K562 (cell line): ENCODE measurements around the gene ITGAE. TPM values are rescaled to one million over a fixed set of nuclear protein-coding genes. Genes with fewer than 3 reads are reported as not detected.

ENCODE experiments used
- DDX20 ChIP-seq: fragments of 450-650 bp; IDR thresholded peaks from 2 replicates; pipeline ENCODE4 v1.6.1; 2016; ENCODE audit warnings: missing genetic modification characterization, low read depth, mild to moderate bottlenecking, missing compliant biosample characterization, moderate library complexity
- ELF4 ChIP-seq: fragments of 450-650 bp; formaldehyde crosslinking; IDR thresholded peaks from 2 replicates; pipeline ENCODE4 v1.4.0; 2022; ENCODE audit warnings: missing genetic modification characterization
- EP300 ChIP-seq: IDR thresholded peaks from 2 replicates; pipeline ENCODE4 v1.6.1; 2012; ENCODE audit warnings: low read length, improper control_type of control experiment
- FIP1L1 ChIP-seq: fragments of 200-400 bp; formaldehyde crosslinking; IDR thresholded peaks from 2 replicates; pipeline ENCODE4 v1.6.1; 2018; ENCODE audit warnings: mild to moderate bottlenecking, low read depth, low read length; ENCODE audit not compliant: poor library complexity, severe bottlenecking
- HNRNPL ChIP-seq: fragments of 200-400 bp; formaldehyde crosslinking; IDR thresholded peaks from 2 replicates; pipeline ENCODE4 v1.6.1; 2017; ENCODE audit warnings: low read depth, mild to moderate bottlenecking, low read length
- IFI16 ChIP-seq: fragments of 250-450 bp; sonication (Bioruptor Pico); IDR thresholded peaks from 2 replicates; pipeline ENCODE4 v2.1.2; 2022; ENCODE audit warnings: mild to moderate bottlenecking, inconsistent platforms
- L3MBTL2 ChIP-seq: fragments of 450-650 bp; IDR thresholded peaks from 2 replicates; pipeline ENCODE4 v1.6.1; 2016; ENCODE audit warnings: mild to moderate bottlenecking, moderate library complexity
- MEIS2 ChIP-seq: fragments of 450-650 bp; IDR thresholded peaks from 2 replicates; pipeline ENCODE4 v1.6.1; 2014; ENCODE audit warnings: mild to moderate bottlenecking; ENCODE audit not compliant: partially characterized antibody
- MTA3 ChIP-seq: fragments of 450-650 bp; formaldehyde crosslinking; IDR thresholded peaks from 2 replicates; pipeline ENCODE4 v1.6.1; 2017; ENCODE audit warnings: mild to moderate bottlenecking, borderline replicate concordance
- MYC ChIP-seq, 2 experiments: fragments of 250-450 bp in 1 of 2; sonication (Bioruptor Pico) in 1 of 2; IDR thresholded peaks; 2 replicates each; pipeline versions ENCODE4 v1.5.1 to v1.6.1; 2012 to 2021; ENCODE audit warnings: low read depth in 2 of 2, borderline replicate concordance in 1 of 2, improper control_type of control experiment in 1 of 2, low read length in 1 of 2, mild to moderate bottlenecking in 1 of 2, moderate library complexity in 1 of 2
- SNIP1 ChIP-seq: fragments of 450-650 bp; IDR thresholded peaks from 2 replicates; pipeline ENCODE4 v1.7.1; 2017; ENCODE audit warnings: low read depth, mild to moderate bottlenecking
- SP1 ChIP-seq: sonication (generic); formaldehyde crosslinking; IDR thresholded peaks from 2 replicates; pipeline ENCODE4 v1.8.1; 2022; ENCODE audit warnings: mild to moderate bottlenecking, missing genetic modification reagents
- ZFX ChIP-seq: sonication (generic); formaldehyde crosslinking; IDR thresholded peaks from 2 replicates; pipeline ENCODE4 v1.8.0; 2022; ENCODE audit warnings: mild to moderate bottlenecking, missing genetic modification reagents, moderate library complexity
- ZKSCAN1 ChIP-seq: fragments of 150-350 bp; IDR thresholded peaks from 2 replicates; pipeline ENCODE4 v1.6.1; 2016; ENCODE audit warnings: low read depth, low read length
- ZNF239 ChIP-seq: fragments of 250-450 bp; sonication (Bioruptor Pico); IDR thresholded peaks from 2 replicates; pipeline ENCODE4 v1.4.0; 2020; ENCODE audit warnings: mild to moderate bottlenecking
- ZNF408 ChIP-seq: fragments of 250-450 bp; sonication (Bioruptor Pico); IDR thresholded peaks from 2 replicates; pipeline ENCODE4 v1.4.0; 2020; ENCODE audit warnings: low read depth, mild to moderate bottlenecking, moderate library complexity
- polyA plus RNA-seq, 8 experiments: library from polyadenylated mRNA; depleted of rRNA in 4 of 8; stranded (reverse) in 5 of 8; unstranded in 3 of 8; fragments of >200 nt; fragmentation: Nextera tagmentation in 2 of 8; fragmentation: Illumina TruSeq in 1 of 8; extraction: Ambion mirVana in 2 of 8; extraction: Trizol in 1 of 8; gene quantifications; 2 replicates each; pipeline versions ENCODE4 v1.2.1 to v1.2.3, GENCODE V29; 2011 to 2014; ENCODE audit warnings: inconsistent platforms in 1 of 8, missing spikeins in 1 of 8
- total RNA-seq, 7 experiments: library from RNA; depleted of rRNA in 6 of 7; stranded (reverse); fragments of >200 nt in 6 of 7; fragmentation: Illumina TruSeq in 2 of 7; extraction: Trizol in 2 of 7; gene quantifications; 2 replicates each; pipeline versions ENCODE4 v1.2.1 to v1.2.3, GENCODE V29; 2011 to 2021; ENCODE audit warnings: low replicate concordance in 1 of 7
- TF ChIP-seq, protein P1 (sequence below): fragments of 450-650 bp; formaldehyde crosslinking; IDR thresholded peaks from 2 replicates; pipeline ENCODE4 v1.4.0; 2022; ENCODE audit warnings: mild to moderate bottlenecking, moderate library complexity
- TF ChIP-seq, protein P2 (sequence below): fragments of 250-450 bp; sonication (Bioruptor Pico); IDR thresholded peaks from 2 replicates; pipeline ENCODE4 v1.9.0; 2021; ENCODE audit warnings: mild to moderate bottlenecking
- TF ChIP-seq, protein P3 (sequence below), 2 experiments: fragments of 450-650 bp in 1 of 2; IDR thresholded peaks; 2 replicates each; pipeline ENCODE4 v1.6.1; 2011 to 2017; ENCODE audit warnings: low read depth in 2 of 2, antibody characterized with exemption in 1 of 2, borderline replicate concordance in 1 of 2, low read length in 1 of 2, mild to moderate bottlenecking in 1 of 2, mixed read lengths in 1 of 2; ENCODE audit not compliant: control insufficient read depth in 1 of 2
- TF ChIP-seq, protein P4 (sequence below): IDR thresholded peaks from 3 replicates; pipeline ENCODE4 v1.6.1; 2011; ENCODE audit warnings: borderline replicate concordance, mild to moderate bottlenecking; ENCODE audit not compliant: insufficient read length, insufficient read depth

ITGAE gene
- total and polyA plus RNA-seq, 9 of the 15 experiments (the other 6 are each of a cell fraction or from before 2014, with no cell fraction given), result 14.8 to 160 (median 27.0) TPM

GRCh38 chr17:3845621-3846436 is 44.8 kb upstream of the ITGAE start, which contains the start of gene NCBP3 (continued):
- TF ChIP-seq FIP1L1 (peak; percentile 62), ZNF408 (no peak), SNIP1 (peak; percentile 97), ZFX (CRISPR knock-in tag) (peak; percentile 92), L3MBTL2 (peak; percentile 33; the same call in 1 of the 2 replicates), SP1 (CRISPR knock-in tag) (peak; percentile 95), ZNF239 (CRISPR knock-in tag) (peak; percentile 13; the same call in 1 of the 2 replicates), MYC (IDR thresholded peaks at IDR 0.05; ENCODE audit: low read depth, low read length) (peak; percentile 61; the same call in 1 of the 2 replicates), MYC (CRISPR knock-in tag; IDR thresholded peaks at IDR 0.05; ENCODE audit: borderline replicate concordance, low read depth) (no peak), MEIS2 (no peak), ZKSCAN1 (peak; percentile 25; the same call in 1 of the 2 replicates), HNRNPL (0 out of 2 replicates have a peak, but pooled peaks have one; percentile 55), ELF4 (no peak), IFI16 (CRISPR knock-in tag) (no peak), EP300 (peak; percentile 51; the same call in 1 of the 2 replicates), DDX20 (tag) (no peak), MTA3 (peak; percentile 51; the same call in 1 of the 2 replicates)
- TF ChIP-seq, protein P1, sequence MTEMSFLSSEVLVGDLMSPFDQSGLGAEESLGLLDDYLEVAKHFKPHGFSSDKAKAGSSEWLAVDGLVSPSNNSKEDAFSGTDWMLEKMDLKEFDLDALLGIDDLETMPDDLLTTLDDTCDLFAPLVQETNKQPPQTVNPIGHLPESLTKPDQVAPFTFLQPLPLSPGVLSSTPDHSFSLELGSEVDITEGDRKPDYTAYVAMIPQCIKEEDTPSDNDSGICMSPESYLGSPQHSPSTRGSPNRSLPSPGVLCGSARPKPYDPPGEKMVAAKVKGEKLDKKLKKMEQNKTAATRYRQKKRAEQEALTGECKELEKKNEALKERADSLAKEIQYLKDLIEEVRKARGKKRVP (CRISPR knock-in tag), result no peak
- TF ChIP-seq, protein P2, sequence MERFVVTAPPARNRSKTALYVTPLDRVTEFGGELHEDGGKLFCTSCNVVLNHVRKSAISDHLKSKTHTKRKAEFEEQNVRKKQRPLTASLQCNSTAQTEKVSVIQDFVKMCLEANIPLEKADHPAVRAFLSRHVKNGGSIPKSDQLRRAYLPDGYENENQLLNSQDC (CRISPR knock-in tag), result no peak
- TF ChIP-seq, protein P3, sequence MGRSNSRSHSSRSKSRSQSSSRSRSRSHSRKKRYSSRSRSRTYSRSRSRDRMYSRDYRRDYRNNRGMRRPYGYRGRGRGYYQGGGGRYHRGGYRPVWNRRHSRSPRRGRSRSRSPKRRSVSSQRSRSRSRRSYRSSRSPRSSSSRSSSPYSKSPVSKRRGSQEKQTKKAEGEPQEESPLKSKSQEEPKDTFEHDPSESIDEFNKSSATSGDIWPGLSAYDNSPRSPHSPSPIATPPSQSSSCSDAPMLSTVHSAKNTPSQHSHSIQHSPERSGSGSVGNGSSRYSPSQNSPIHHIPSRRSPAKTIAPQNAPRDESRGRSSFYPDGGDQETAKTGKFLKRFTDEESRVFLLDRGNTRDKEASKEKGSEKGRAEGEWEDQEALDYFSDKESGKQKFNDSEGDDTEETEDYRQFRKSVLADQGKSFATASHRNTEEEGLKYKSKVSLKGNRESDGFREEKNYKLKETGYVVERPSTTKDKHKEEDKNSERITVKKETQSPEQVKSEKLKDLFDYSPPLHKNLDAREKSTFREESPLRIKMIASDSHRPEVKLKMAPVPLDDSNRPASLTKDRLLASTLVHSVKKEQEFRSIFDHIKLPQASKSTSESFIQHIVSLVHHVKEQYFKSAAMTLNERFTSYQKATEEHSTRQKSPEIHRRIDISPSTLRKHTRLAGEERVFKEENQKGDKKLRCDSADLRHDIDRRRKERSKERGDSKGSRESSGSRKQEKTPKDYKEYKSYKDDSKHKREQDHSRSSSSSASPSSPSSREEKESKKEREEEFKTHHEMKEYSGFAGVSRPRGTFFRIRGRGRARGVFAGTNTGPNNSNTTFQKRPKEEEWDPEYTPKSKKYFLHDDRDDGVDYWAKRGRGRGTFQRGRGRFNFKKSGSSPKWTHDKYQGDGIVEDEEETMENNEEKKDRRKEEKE (IDR thresholded peaks at IDR 0.05; ENCODE audit: borderline replicate concordance in 1 of 2, control insufficient read depth in 1 of 2, low read depth in 2 of 2, low read length in 1 of 2), result peak in 1 of 2 experiments; percentile 73; a peak in 1 of 4 replicates
- TF ChIP-seq, protein P4, sequence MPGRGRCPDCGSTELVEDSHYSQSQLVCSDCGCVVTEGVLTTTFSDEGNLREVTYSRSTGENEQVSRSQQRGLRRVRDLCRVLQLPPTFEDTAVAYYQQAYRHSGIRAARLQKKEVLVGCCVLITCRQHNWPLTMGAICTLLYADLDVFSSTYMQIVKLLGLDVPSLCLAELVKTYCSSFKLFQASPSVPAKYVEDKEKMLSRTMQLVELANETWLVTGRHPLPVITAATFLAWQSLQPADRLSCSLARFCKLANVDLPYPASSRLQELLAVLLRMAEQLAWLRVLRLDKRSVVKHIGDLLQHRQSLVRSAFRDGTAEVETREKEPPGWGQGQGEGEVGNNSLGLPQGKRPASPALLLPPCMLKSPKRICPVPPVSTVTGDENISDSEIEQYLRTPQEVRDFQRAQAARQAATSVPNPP, result no peak
